ENCODE data around the gene NEK2. TPM values are rescaled to one million over a fixed set of nuclear protein-coding genes. Genes with fewer than 3 reads are reported as not detected.
A peak's percentile ranks its signal among the peaks of the same experiment; 100 is the strongest.

Gene NEK2
- 50.2 TPM for total RNA-seq (2021; ENCODE audit: unreplicated experiment)
- polyA plus RNA-seq (2012): 53.9 and 71.8 TPM in 2 replicates
- Bru-seq, nascent RNA: percentile 84 among the genes with signal in this experiment
- BruChase-seq, experiment 1, labeled RNA remaining after a 6-hour chase: percentile 92 among the genes with signal in this experiment
- BruChase-seq, experiment 2, labeled RNA remaining after a 2-hour chase: percentile 86 among the genes with signal in this experiment
- long read RNA-seq, transcript NEK2-202 (8 exons, 2,131 nt): major isoform, 64 of 94 reads
- long read RNA-seq, partial matches to known transcripts: 1 of 94 reads
- long read RNA-seq, other reads (novel, unspliced or antisense): 26 of 94 reads

- Histone ChIP-seq H3K36me3 (ENCODE audit: control insufficient read depth in 1 of 2, insufficient read depth in 2 of 2, low read length in 2 of 2) (peaks cover 18% of the 10 kb centered on the region in 2 experiments; a peak in 3 of 4 replicates), H3K4me2 (ENCODE audit: low read length) (peak within 1 kb of the TSS; percentile 89), H3K4me3 (replicated peaks in 1 of 2; ENCODE audit: low read depth in 1 of 2, low read length in 2 of 2) (peak within 1 kb of the TSS; percentile 96), H3K4me1 (ENCODE audit: control insufficient read depth in 1 of 2, insufficient read depth in 2 of 2, low read length in 2 of 2) (peaks cover 4 to 19% of the 10 kb centered on the region in 2 experiments; a peak in 3 of 4 replicates), H4K20me1 (ENCODE audit: insufficient read depth) (peaks cover 3% of the 10 kb centered on the region; the same call in 1 of the 2 replicates), H3K27me3 (ENCODE audit: insufficient read depth, low read length) (no peaks in the 10 kb centered on the region), H3K79me2 (ENCODE audit: insufficient read depth, low read length) (peaks cover 31% of the 10 kb centered on the region), H2AFZ (ENCODE audit: low read depth, low read length, poor library complexity, severe bottlenecking) (peak within 1 kb of the TSS; percentile 97), H3K9me3 (ENCODE audit: control insufficient read depth in 1 of 2, insufficient read depth in 1 of 2, low read depth in 1 of 2, low read length in 2 of 2) (no peaks in the 10 kb centered on the region), H3K27ac (ENCODE audit: low read depth, low read length) (peak within 1 kb of the TSS; percentile 53), H3K9ac (ENCODE audit: low read length) (peak within 1 kb of the TSS; percentile 86), H3K9me2 (ENCODE audit: insufficient read depth) (no peaks in the 10 kb centered on the region)
- BruUV-seq (replicated peaks): no TSS peak
- CTCF ChIA-PET: interaction anchor here (0.9 to 1.2 kb wide), 4 partner anchors 352 to 780 kb away, joined by 3 to 5 read pairs (median 4); no protein-coding TSS in a partner anchor
- TF ChIP-seq, protein P1, sequence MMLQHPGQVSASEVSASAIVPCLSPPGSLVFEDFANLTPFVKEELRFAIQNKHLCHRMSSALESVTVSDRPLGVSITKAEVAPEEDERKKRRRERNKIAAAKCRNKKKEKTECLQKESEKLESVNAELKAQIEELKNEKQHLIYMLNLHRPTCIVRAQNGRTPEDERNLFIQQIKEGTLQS (IDR thresholded peaks at IDR 0.05): no peak
- no peak for TF ChIP-seq EGR1 (IDR thresholded peaks at IDR 0.05; ENCODE audit: low read depth)
- TF ChIP-seq, protein P2, sequence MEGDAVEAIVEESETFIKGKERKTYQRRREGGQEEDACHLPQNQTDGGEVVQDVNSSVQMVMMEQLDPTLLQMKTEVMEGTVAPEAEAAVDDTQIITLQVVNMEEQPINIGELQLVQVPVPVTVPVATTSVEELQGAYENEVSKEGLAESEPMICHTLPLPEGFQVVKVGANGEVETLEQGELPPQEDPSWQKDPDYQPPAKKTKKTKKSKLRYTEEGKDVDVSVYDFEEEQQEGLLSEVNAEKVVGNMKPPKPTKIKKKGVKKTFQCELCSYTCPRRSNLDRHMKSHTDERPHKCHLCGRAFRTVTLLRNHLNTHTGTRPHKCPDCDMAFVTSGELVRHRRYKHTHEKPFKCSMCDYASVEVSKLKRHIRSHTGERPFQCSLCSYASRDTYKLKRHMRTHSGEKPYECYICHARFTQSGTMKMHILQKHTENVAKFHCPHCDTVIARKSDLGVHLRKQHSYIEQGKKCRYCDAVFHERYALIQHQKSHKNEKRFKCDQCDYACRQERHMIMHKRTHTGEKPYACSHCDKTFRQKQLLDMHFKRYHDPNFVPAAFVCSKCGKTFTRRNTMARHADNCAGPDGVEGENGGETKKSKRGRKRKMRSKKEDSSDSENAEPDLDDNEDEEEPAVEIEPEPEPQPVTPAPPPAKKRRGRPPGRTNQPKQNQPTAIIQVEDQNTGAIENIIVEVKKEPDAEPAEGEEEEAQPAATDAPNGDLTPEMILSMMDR (IDR thresholded peaks at IDR 0.05 in 2 of 3, conservative IDR thresholded peaks at IDR 0.05 in 1 of 3; ENCODE audit: borderline replicate concordance in 1 of 3, insufficient read depth in 1 of 3, low read depth in 2 of 3, low read length in 2 of 3): no peak
- peak; percentile 65 for TF ChIP-seq POLR2A (IDR thresholded peaks at IDR 0.05; ENCODE audit: borderline replicate concordance, extremely low read depth, insufficient read depth, insufficient read length)
- no peak for TF ChIP-seq ZNF274 (IDR thresholded peaks at IDR 0.05; ENCODE audit: low read depth, low read length)
- peak; percentile 73 for TF ChIP-seq FOSL1 (IDR thresholded peaks at IDR 0.05; ENCODE audit: low read depth)
- no peak for TF ChIP-seq ELF1 (IDR thresholded peaks at IDR 0.05; ENCODE audit: borderline replicate concordance, low read depth)
- peak; percentile 19; the same call in 1 of the 2 replicates for TF ChIP-seq ZFX (IDR thresholded peaks at IDR 0.05)
- TF ChIP-seq, protein P3, sequence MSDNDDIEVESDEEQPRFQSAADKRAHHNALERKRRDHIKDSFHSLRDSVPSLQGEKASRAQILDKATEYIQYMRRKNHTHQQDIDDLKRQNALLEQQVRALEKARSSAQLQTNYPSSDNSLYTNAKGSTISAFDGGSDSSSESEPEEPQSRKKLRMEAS (IDR thresholded peaks at IDR 0.05): peak; percentile 20
- peak; percentile 52; the same call in 1 of the 2 replicates for TF ChIP-seq CBX3 (IDR thresholded peaks at IDR 0.05; ENCODE audit: low read depth)
- no peak for TF ChIP-seq EZH2 (IDR thresholded peaks at IDR 0.05)
- peak; percentile 93 for TF ChIP-seq POLR2AphosphoS5 (IDR thresholded peaks at IDR 0.05; ENCODE audit: low read depth, low read length)
- no peak for TF ChIP-seq ZBTB33 (IDR thresholded peaks at IDR 0.05; ENCODE audit: extremely low read depth, insufficient replicate concordance, low read length)
- peak; percentile 67 for TF ChIP-seq JUND (IDR thresholded peaks at IDR 0.05)
- TF ChIP-seq YY1 (IDR thresholded peaks at IDR 0.05; ENCODE audit: extremely low read depth, insufficient replicate concordance, low read depth, low read length): peak; percentile 44
- TF ChIP-seq TCF7L2 (IDR thresholded peaks at IDR 0.05; ENCODE audit: borderline replicate concordance, extremely low read depth, insufficient read depth, insufficient read length): peak; percentile 93
- TF ChIP-seq SP1 (IDR thresholded peaks at IDR 0.05; ENCODE audit: low read depth): peak; percentile 80
- TF ChIP-seq SIN3A (IDR thresholded peaks at IDR 0.05; ENCODE audit: low read depth): peak; percentile 98
- POLR2A ChIA-PET: no interaction called here
- ATAC-seq: peak; percentile 96
- RAD21 ChIA-PET (ENCODE audit: low non-redundant PET in 1 of 2, low total read pairs in 2 of 2, uncharacterized antibody in 2 of 2, unreplicated experiment in 2 of 2): interaction anchor here in 1 of 2 experiments (1.2 kb wide), 1 partner anchor 359 kb away, joined by 3 read pairs; no protein-coding TSS in a partner anchor
- peak; percentile 94 for DNase-seq (ENCODE audit: low read depth, low spot score)
- intact Hi-C loops (cut with micrococcal nuclease): no loop called here
Observed at GRCh38 chr1:211675230-211676105, at the start of gene NEK2. Gene NEK2 (minus strand): TSS chr1:211675621. CDS start chr1:211675479, 142 bp downstream.
